Stimulated activated naive CD4-positive, alpha-beta T cell treated with Interleukin-2 at 50 U/mL for 16 hours (primary cell): ENCODE results near the gene CLASP1.
"Not testable (repeated sequence)": the region's sequence is repeated elsewhere in the genome, so short reads cannot be mapped to it uniquely, and the experiment has no call there.

Experiments
- DNase-seq: peaks from one replicate; lab custom pipeline; 2025; lab: John Stamatoyannopoulos, UW

The CLASP1 gene

GRCh38 chr2:121579309-121579708, 70.0 kb downstream of the CLASP1 start:
- no peak for DNase-seq

- no peak for DNase-seq
Observed at GRCh38 chr2:121577381-121577780, 71.9 kb downstream of the CLASP1 start.

- no peak for DNase-seq
Observed at GRCh38 chr2:121576263-121576662, 73.0 kb downstream of the CLASP1 start.

- DNase-seq = no peak
Observed at GRCh38 chr2:121575800-121576199, 73.5 kb downstream of the CLASP1 start.

GRCh38 chr2:121570667-121571055, 78.6 kb downstream of the CLASP1 start:
- DNase-seq = no peak

GRCh38 chr2:121570036-121570666, 79.1 kb downstream of the CLASP1 start:
- no peak for DNase-seq

GRCh38 chr2:121567957-121568409, 81.3 kb downstream of the CLASP1 start:
- no peak for DNase-seq

GRCh38 chr2:121567452-121567851, 81.8 kb downstream of the CLASP1 start:
- DNase-seq = no peak

- DNase-seq = no peak
Observed at GRCh38 chr2:121565389-121566250, 83.6 kb downstream of the CLASP1 start.

- DNase-seq = no peak
Observed at GRCh38 chr2:121564905-121565304, 84.4 kb downstream of the CLASP1 start.

GRCh38 chr2:121563754-121564153, 85.5 kb downstream of the CLASP1 start:
- not testable (repeated sequence) for DNase-seq

GRCh38 chr2:121562269-121563176, 86.7 kb downstream of the CLASP1 start:
- DNase-seq = no peak

GRCh38 chr2:121561617-121562268, 87.5 kb downstream of the CLASP1 start:
- no peak for DNase-seq

GRCh38 chr2:121558329-121558728, 90.9 kb downstream of the CLASP1 start:
- DNase-seq = no peak

- DNase-seq = no peak
Observed at GRCh38 chr2:121555008-121555407, 94.3 kb downstream of the CLASP1 start.

- DNase-seq = not testable (repeated sequence)
Observed at GRCh38 chr2:121552477-121553180, 96.6 kb downstream of the CLASP1 start.

- no peak for DNase-seq
Observed at GRCh38 chr2:121550669-121551068, 98.6 kb downstream of the CLASP1 start.

GRCh38 chr2:121547646-121548045, 101.6 kb downstream of the CLASP1 start:
- DNase-seq = no peak

GRCh38 chr2:121545913-121546312, 103.3 kb downstream of the CLASP1 start:
- no peak for DNase-seq

GRCh38 chr2:121545257-121545656, 104.0 kb downstream of the CLASP1 start:
- DNase-seq = no peak

GRCh38 chr2:121541495-121541894, 107.8 kb downstream of the CLASP1 start:
- no peak for DNase-seq
